CD14-positive monocyte (primary cell): ENCODE data around the gene RUNX2. TPM values are rescaled to one million over a fixed set of nuclear protein-coding genes. Genes with fewer than 3 reads are reported as not detected.

ENCODE experiments used
- DNase-seq, 3 donors: peaks; one replicate each; pipeline ENCODE4 v3.0.0-alpha.2; 2011 to 2022
- H2AFZ ChIP-seq: 2 replicates; pipeline ENCODE4 v1.6.0; 2012; ENCODE audit warnings: mild to moderate bottlenecking, low read depth, low read length, inconsistent platforms; ENCODE audit not compliant: insufficient read depth, poor library complexity, severe bottlenecking
- H3K27ac ChIP-seq, 2 donors: 1 replicate in 1 of 2; 2 replicates in 1 of 2; pipeline ENCODE4 v1.5.1; 2012 to 2013; ENCODE audit warnings: low read length in 2 of 2, control low read depth in 1 of 2, inconsistent platforms in 1 of 2, low read depth in 1 of 2, mild to moderate bottlenecking in 1 of 2
- H3K27me3 ChIP-seq, 2 donors: one replicate each; pipeline versions ENCODE4 v1.6.0 to v1.6.1; 2011 to 2013; ENCODE audit warnings: low read length in 2 of 2; ENCODE audit not compliant: control insufficient read depth in 2 of 2, insufficient read depth in 2 of 2
- H3K36me3 ChIP-seq, 2 donors: replicated peaks in 1 of 2; 1 replicate in 1 of 2; 2 replicates in 1 of 2; pipeline versions ENCODE4 v1.5.1 to v1.6.1; 2012 to 2013; ENCODE audit warnings: low read length in 2 of 2, control low read depth in 1 of 2, inconsistent platforms in 1 of 2, mild to moderate bottlenecking in 1 of 2; ENCODE audit not compliant: insufficient read depth in 2 of 2, control insufficient read depth in 1 of 2
- H3K4me1 ChIP-seq, 2 donors: 1 replicate in 1 of 2; 2 replicates in 1 of 2; pipeline versions ENCODE4 v1.5.1 to v1.6.1; 2012 to 2013; ENCODE audit warnings: low read length in 2 of 2, control low read depth in 1 of 2, inconsistent platforms in 1 of 2, mild to moderate bottlenecking in 1 of 2, moderate library complexity in 1 of 2; ENCODE audit not compliant: insufficient read depth in 2 of 2, control insufficient read depth in 1 of 2
- H3K4me2 ChIP-seq: replicated peaks from 2 replicates; pipeline ENCODE3; 2012; ENCODE audit warnings: low read length, moderate library complexity, mild to moderate bottlenecking; ENCODE audit not compliant: poor library complexity, severe bottlenecking; ENCODE audit errors: extremely low read depth
- H3K4me3 ChIP-seq, 3 experiments: fragments of 200-600 bp in 1 of 3; sonication (generic) in 1 of 3; replicated peaks in 1 of 3; 1 replicate in 2 of 3; 2 replicates in 1 of 3; pipeline ENCODE4 v1.5.1; 2011 to 2013; ENCODE audit warnings: low read length in 3 of 3, mild to moderate bottlenecking in 3 of 3, control low read depth in 2 of 3, low read depth in 2 of 3, inconsistent platforms in 1 of 3, moderate library complexity in 1 of 3
- H3K79me2 ChIP-seq: 2 replicates; pipeline ENCODE4 v1.6.0; 2012; ENCODE audit warnings: mild to moderate bottlenecking, control low read depth, inconsistent platforms, low read length, moderate library complexity; ENCODE audit not compliant: insufficient read depth
- H3K9ac ChIP-seq: 2 replicates; pipeline ENCODE4 v1.6.0; 2017; ENCODE audit warnings: low read length, mild to moderate bottlenecking; ENCODE audit not compliant: insufficient read depth, poor library complexity, severe bottlenecking
- H3K9me3 ChIP-seq, 2 donors: replicated peaks in 1 of 2; 1 replicate in 1 of 2; 2 replicates in 1 of 2; pipeline versions ENCODE4 v1.5.1 to v1.6.1; 2012 to 2013; ENCODE audit warnings: low read length in 2 of 2, control low read depth in 1 of 2; ENCODE audit not compliant: control insufficient read depth in 1 of 2, insufficient read depth in 1 of 2
- H4K20me1 ChIP-seq: 2 replicates; pipeline ENCODE4 v1.6.0; 2012; ENCODE audit warnings: mild to moderate bottlenecking, low read length, control low read depth, moderate library complexity; ENCODE audit not compliant: insufficient read depth
- H3K27ac Mint-ChIP-seq, 7 donors: one replicate each; pipeline ENCODE4 v1.8.0; 2020; ENCODE audit warnings: mild to moderate bottlenecking in 7 of 7, mixed read lengths in 7 of 7, moderate library complexity in 6 of 7, inconsistent platforms in 2 of 7
- H3K27me3 Mint-ChIP-seq, 3 donors: one replicate each; pipeline ENCODE4 v1.8.0; 2021 to 2022; ENCODE audit warnings: low read depth in 3 of 3, mild to moderate bottlenecking in 3 of 3, mixed read lengths in 3 of 3, moderate library complexity in 3 of 3, inconsistent platforms in 1 of 3
- H3K36me3 Mint-ChIP-seq, 2 donors: one replicate each; pipeline ENCODE4 v1.8.0; 2020; ENCODE audit warnings: mixed read lengths in 2 of 2, inconsistent platforms in 1 of 2, mild to moderate bottlenecking in 1 of 2
- H3K4me1 Mint-ChIP-seq: one replicate; pipeline ENCODE4 v1.8.0; 2020; ENCODE audit warnings: mild to moderate bottlenecking, mixed read lengths
- H3K4me3 Mint-ChIP-seq, 2 donors: one replicate each; pipeline ENCODE4 v1.8.0; 2020; ENCODE audit warnings: mild to moderate bottlenecking in 2 of 2, mixed read lengths in 2 of 2, moderate library complexity in 1 of 2
- H3K9me3 Mint-ChIP-seq, 7 donors: one replicate each; pipeline ENCODE4 v1.8.0; 2020 to 2022; ENCODE audit warnings: mixed read lengths in 7 of 7, mild to moderate bottlenecking in 6 of 7, moderate library complexity in 6 of 7, inconsistent platforms in 2 of 7
- WGBS: methylation state at CpG from one replicate; pipeline ENCODE4 v1.1.5; 2013; ENCODE audit warnings: missing lambda C conversion rate; ENCODE audit not compliant: insufficient coverage; 5-methylcytosine and 5-hydroxymethylcytosine counted together
- intact Hi-C, 2 donors: fragments of 100-400 bp; cut with micrococcal nuclease; formaldehyde crosslinking; loops; one replicate each; pipeline versions ENCODE4 v1.15.0 to v1.15.1; 2023
- polyA plus RNA-seq, 3 donors: library from polyadenylated mRNA; depleted of rRNA in 1 of 3; unstranded in 2 of 3; stranded (reverse) in 1 of 3; fragments of 300-500 nt in 2 of 3; fragments of >200 nt in 1 of 3; fragmentation: Illumina TruSeq in 2 of 3; gene quantifications; 1 replicate in 2 of 3; 2 replicates in 1 of 3; pipeline ENCODE4 v1.2.3, GENCODE V29; 2012 to 2021
- TF ChIP-seq, protein P1 (sequence below): fragments of 200-600 bp; IDR thresholded peaks from one replicate; pipeline ENCODE4 v1.8.0; 2022; ENCODE audit warnings: antibody characterized with exemption, mild to moderate bottlenecking

Gene RUNX2
- polyA plus RNA-seq, 3 donors, result 1.3 to 5.0 (median 2.5) TPM

DNA sequence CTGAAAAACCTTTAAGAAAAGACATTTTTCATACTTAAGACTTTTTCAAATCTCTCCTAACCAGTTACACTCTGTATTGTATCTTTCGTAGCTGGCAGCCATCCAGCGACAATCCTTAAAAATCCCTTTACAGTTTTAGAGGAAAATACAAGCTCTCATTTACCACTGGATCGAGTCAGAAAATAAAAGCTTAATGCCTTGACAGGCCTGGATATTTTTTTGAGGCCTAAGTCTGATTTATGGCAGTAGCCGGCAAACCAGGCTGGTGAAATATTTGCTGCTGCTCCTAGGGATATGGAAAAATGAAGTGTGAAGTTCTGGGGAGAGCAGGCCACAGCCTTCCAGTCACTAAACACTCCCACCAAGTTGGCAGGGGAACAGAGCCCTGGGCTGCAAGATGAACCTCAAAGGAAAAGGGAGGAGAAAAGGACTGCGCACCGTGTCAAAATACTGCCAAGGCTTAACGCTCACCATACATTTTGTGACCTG lies 262.6 kb downstream of the RUNX2 start:
- no peaks in the 10 kb centered on the region for H3K9me3 ChIP-seq
- peaks cover 11% of the 10 kb centered on the region for H3K4me1 Mint-ChIP-seq
- no peaks in the 10 kb centered on the region for H3K27me3 ChIP-seq
- H3K27ac Mint-ChIP-seq, result peak overlapping the region in 1 of 7 donors; percentile 40
- no peaks in the 10 kb centered on the region for H3K9me3 Mint-ChIP-seq
- intact Hi-C loops, result no loop called here
- no peak overlapping the region for H3K9ac ChIP-seq
- H3K4me2 ChIP-seq, result no peak overlapping the region
- no peak overlapping the region for H3K4me3 Mint-ChIP-seq
- no peak overlapping the region for H3K27ac ChIP-seq
- no peaks in the 10 kb centered on the region for H4K20me1 ChIP-seq
- H3K36me3 Mint-ChIP-seq, result no peaks in the 10 kb centered on the region
- TF ChIP-seq, protein P1, sequence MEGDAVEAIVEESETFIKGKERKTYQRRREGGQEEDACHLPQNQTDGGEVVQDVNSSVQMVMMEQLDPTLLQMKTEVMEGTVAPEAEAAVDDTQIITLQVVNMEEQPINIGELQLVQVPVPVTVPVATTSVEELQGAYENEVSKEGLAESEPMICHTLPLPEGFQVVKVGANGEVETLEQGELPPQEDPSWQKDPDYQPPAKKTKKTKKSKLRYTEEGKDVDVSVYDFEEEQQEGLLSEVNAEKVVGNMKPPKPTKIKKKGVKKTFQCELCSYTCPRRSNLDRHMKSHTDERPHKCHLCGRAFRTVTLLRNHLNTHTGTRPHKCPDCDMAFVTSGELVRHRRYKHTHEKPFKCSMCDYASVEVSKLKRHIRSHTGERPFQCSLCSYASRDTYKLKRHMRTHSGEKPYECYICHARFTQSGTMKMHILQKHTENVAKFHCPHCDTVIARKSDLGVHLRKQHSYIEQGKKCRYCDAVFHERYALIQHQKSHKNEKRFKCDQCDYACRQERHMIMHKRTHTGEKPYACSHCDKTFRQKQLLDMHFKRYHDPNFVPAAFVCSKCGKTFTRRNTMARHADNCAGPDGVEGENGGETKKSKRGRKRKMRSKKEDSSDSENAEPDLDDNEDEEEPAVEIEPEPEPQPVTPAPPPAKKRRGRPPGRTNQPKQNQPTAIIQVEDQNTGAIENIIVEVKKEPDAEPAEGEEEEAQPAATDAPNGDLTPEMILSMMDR, result no peak
- H3K4me1 ChIP-seq, result no peaks in the 10 kb centered on the region
- no peaks in the 10 kb centered on the region for H3K36me3 ChIP-seq
- peaks cover 0 to 1% (median 0%) of the 10 kb centered on the region in 3 donors for H3K27me3 Mint-ChIP-seq
- no peak overlapping the region for H3K4me3 ChIP-seq
- 92% methylated on average over 2 of the region's 7 CpGs for WGBS
- H3K79me2 ChIP-seq, result no peaks in the 10 kb centered on the region
- no peak for DNase-seq
- H2AFZ ChIP-seq, result no peak overlapping the region

DNA sequence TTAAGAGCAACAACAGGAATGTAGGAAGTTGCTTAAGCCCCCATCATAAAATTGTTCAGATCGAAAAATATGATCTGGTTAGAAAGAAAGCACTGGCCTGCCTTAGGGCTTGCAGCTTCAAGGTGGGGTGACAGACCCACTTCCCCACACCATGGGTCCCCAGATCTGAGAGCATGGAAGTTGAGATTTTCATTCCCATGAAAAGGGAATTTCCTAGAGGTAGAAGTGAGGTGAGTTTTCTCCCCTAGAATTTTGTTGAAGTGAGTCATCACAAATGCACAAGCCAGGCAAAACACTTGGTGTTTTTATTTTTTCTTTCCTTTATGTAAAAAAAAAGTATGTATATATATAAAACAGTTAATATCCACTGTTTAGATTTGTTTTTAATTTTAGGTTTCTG lies 263.2 kb downstream of the RUNX2 start:
- Mint-ChIP-seq H3K27me3 (peaks cover 0 to 1% (median 0%) of the 10 kb centered on the region in 3 donors), H3K4me1 (peaks cover 7% of the 10 kb centered on the region), H3K36me3 (no peaks in the 10 kb centered on the region), H3K9me3 (no peaks in the 10 kb centered on the region), H3K4me3 (no peak overlapping the region), H3K27ac (peak overlapping the region in 1 of 7 donors; percentile 66)
- H3K9ac ChIP-seq, result no peak overlapping the region
- intact Hi-C loops, result no loop called here
- no CpG with 5 or more reads among the region's 1 CpG for WGBS
- no peaks in the 10 kb centered on the region for H3K4me1 ChIP-seq
- no peak overlapping the region for H3K4me2 ChIP-seq
- no peaks in the 10 kb centered on the region for H3K79me2 ChIP-seq
- H3K4me3 ChIP-seq, result no peak overlapping the region
- no peak for DNase-seq
- TF ChIP-seq, protein P1, result no peak
- no peaks in the 10 kb centered on the region for H3K36me3 ChIP-seq
- no peaks in the 10 kb centered on the region for H3K27me3 ChIP-seq
- H3K9me3 ChIP-seq, result no peaks in the 10 kb centered on the region
- H2AFZ ChIP-seq, result no peak overlapping the region
- H3K27ac ChIP-seq, result no peak overlapping the region
- H4K20me1 ChIP-seq, result no peaks in the 10 kb centered on the region
